HCT116 (cell line): ENCODE measurements around the gene GOLIM4. TPM values are rescaled to one million over a fixed set of nuclear protein-coding genes. Genes with fewer than 3 reads are reported as not detected.

Experiments
- ATAC-seq: fragments of 200-7000 bp; cut with Tn5 transposase; 2 replicates; pipeline ENCODE4 v1.9.1; 2020; ENCODE audit warnings: mild to moderate bottlenecking, moderate library complexity
- BruUV-seq: library from RNA; stranded (reverse); fragments of 400-500 nt; replicated peaks from 2 replicates; lab custom pipeline; 2021; lab: Mats Ljungman, UMichigan
- CTCF ChIA-PET: fragments of 300-600 bp; sonication (Branson Sonifier 250); formaldehyde crosslinking; loops from one replicate; lab custom pipeline; 2021; ENCODE audit warnings: antibody characterized with exemption; lab: Charles Lee
- POLR2A ChIA-PET: fragments of 300-600, 350-600 bp; sonication (Branson Sonifier 250); formaldehyde crosslinking; loops from one replicate; lab custom pipeline; 2021; ENCODE audit warnings: antibody characterized with exemption; lab: Charles Lee
- RAD21 ChIA-PET, 2 experiments: fragments of 300-600 bp; sonication (Branson Sonifier 250); formaldehyde crosslinking; loops; one replicate each; lab custom pipeline; 2023; ENCODE audit warnings: low total read pairs in 2 of 2; ENCODE audit not compliant: uncharacterized antibody in 2 of 2, unreplicated experiment in 2 of 2, low non-redundant PET in 1 of 2; lab: Charles Lee
- DNase-seq: peaks from one replicate; pipeline ENCODE4 v3.0.0-alpha.2; 2010; ENCODE audit warnings: low read depth, low spot score
- H2AFZ ChIP-seq: fragments of 200-600 bp; shearing (Covaris generic), sonication (generic); 2 replicates; pipeline ENCODE4 v1.6.1; 2017; ENCODE audit warnings: low read depth, mixed run types, mixed read lengths, antibody characterized with exemption, low read length; ENCODE audit not compliant: poor library complexity, severe bottlenecking
- H3K27ac ChIP-seq: 2 replicates; pipeline ENCODE4 v1.5.1; 2012; ENCODE audit warnings: low read depth, low read length
- H3K27me3 ChIP-seq: fragments of 200-600 bp; sonication (generic); 2 replicates; pipeline ENCODE4 v1.6.1; 2016; ENCODE audit warnings: mixed run types, low read length, mixed read lengths; ENCODE audit not compliant: insufficient read depth
- H3K36me3 ChIP-seq, 2 experiments: fragments of 200-500 bp in 1 of 2; fragments of 200-600 bp in 1 of 2; sonication (Bioruptor generic) in 1 of 2; sonication (generic) in 1 of 2; 2 replicates each; pipeline versions ENCODE4 v1.5.1 to v1.6.1; 2014 to 2016; ENCODE audit warnings: low read length in 2 of 2, inconsistent platforms in 1 of 2, mixed read lengths in 1 of 2, mixed run types in 1 of 2; ENCODE audit not compliant: insufficient read depth in 2 of 2, control insufficient read depth in 1 of 2
- H3K4me1 ChIP-seq, 2 experiments: fragments of 200-600 bp in 1 of 2; sonication (generic) in 1 of 2; 2 replicates each; pipeline versions ENCODE4 v1.5.1 to v1.6.1; 2012 to 2017; ENCODE audit warnings: low read length in 2 of 2, inconsistent platforms in 1 of 2, mild to moderate bottlenecking in 1 of 2, mixed read lengths in 1 of 2, mixed run types in 1 of 2, moderate library complexity in 1 of 2; ENCODE audit not compliant: insufficient read depth in 2 of 2, control insufficient read depth in 1 of 2
- H3K4me2 ChIP-seq: fragments of 200-600 bp; sonication (generic); 2 replicates; pipeline ENCODE4 v1.6.1; 2017; ENCODE audit warnings: mixed run types, low read length, mixed read lengths
- H3K4me3 ChIP-seq, 2 experiments: fragments of 200-600 bp in 1 of 2; sonication (generic) in 1 of 2; replicated peaks in 1 of 2; 2 replicates each; pipeline ENCODE4 v1.5.1; 2011 to 2016; ENCODE audit warnings: low read length in 2 of 2, control low read depth in 1 of 2, low read depth in 1 of 2, mild to moderate bottlenecking in 1 of 2, mixed read lengths in 1 of 2, mixed run types in 1 of 2
- H3K79me2 ChIP-seq: fragments of 200-600 bp; sonication (generic); 2 replicates; pipeline ENCODE4 v1.6.1; 2017; ENCODE audit warnings: mild to moderate bottlenecking, mixed run types, low read length, moderate library complexity, mixed read lengths; ENCODE audit not compliant: insufficient read depth
- H3K9ac ChIP-seq: fragments of 200-600 bp; sonication (generic); 2 replicates; pipeline ENCODE4 v1.6.1; 2016; ENCODE audit warnings: low read length, mixed read lengths
- H3K9me2 ChIP-seq: fragments of 200-600 bp; sonication (generic), shearing (Covaris generic); 2 replicates; pipeline ENCODE4 v1.6.1; 2017; ENCODE audit warnings: mixed run types, mild to moderate bottlenecking, moderate library complexity; ENCODE audit not compliant: insufficient read depth
- H3K9me3 ChIP-seq, 2 experiments: fragments of 200-500 bp in 1 of 2; fragments of 200-600 bp in 1 of 2; sonication (Bioruptor generic) in 1 of 2; sonication (generic) in 1 of 2; 2 replicates each; pipeline ENCODE4 v1.6.1; 2014 to 2017; ENCODE audit warnings: low read length in 2 of 2, mixed read lengths in 2 of 2, inconsistent platforms in 1 of 2, low read depth in 1 of 2, mild to moderate bottlenecking in 1 of 2, mixed run types in 1 of 2, moderate library complexity in 1 of 2; ENCODE audit not compliant: control insufficient read depth in 1 of 2, insufficient read depth in 1 of 2
- H4K20me1 ChIP-seq: fragments of 200-600 bp; sonication (generic), shearing (Covaris generic); 2 replicates; pipeline ENCODE4 v1.6.1; 2017; ENCODE audit warnings: mixed run types, mild to moderate bottlenecking, moderate library complexity; ENCODE audit not compliant: insufficient read depth
- CEBPB ChIP-seq: IDR thresholded peaks from 2 replicates; pipeline ENCODE4 v1.6.1; 2012; ENCODE audit warnings: low read depth
- EGR1 ChIP-seq: IDR thresholded peaks from 2 replicates; pipeline ENCODE4 v1.6.1; 2012; ENCODE audit warnings: low read depth
- ELF1 ChIP-seq: IDR thresholded peaks from 2 replicates; pipeline ENCODE4 v1.6.1; 2012; ENCODE audit warnings: low read depth, borderline replicate concordance
- EZH2 ChIP-seq: fragments of 200-600 bp; sonication (generic); IDR thresholded peaks from 2 replicates; pipeline ENCODE4 v1.6.1; 2017; ENCODE audit warnings: antibody characterized with exemption, mixed run types
- EZH2phosphoT487 ChIP-seq: fragments of 200-600 bp; IDR thresholded peaks from 2 replicates; pipeline ENCODE4 v1.6.1; 2018; ENCODE audit warnings: antibody characterized with exemption, borderline replicate concordance
- FOSL1 ChIP-seq: IDR thresholded peaks from 2 replicates; pipeline ENCODE4 v1.6.1; 2012; ENCODE audit warnings: low read depth
- JUND ChIP-seq: IDR thresholded peaks from 2 replicates; pipeline ENCODE4 v1.6.1; 2012
- POLR2A ChIP-seq: IDR thresholded peaks from 2 replicates; pipeline ENCODE4 v1.7.0; 2011; ENCODE audit warnings: borderline replicate concordance; ENCODE audit not compliant: insufficient read depth, insufficient read length; ENCODE audit errors: extremely low read depth
- POLR2AphosphoS5 ChIP-seq: IDR thresholded peaks from 2 replicates; pipeline ENCODE4 v1.6.1; 2011; ENCODE audit warnings: mild to moderate bottlenecking, low read depth, low read length, moderate library complexity
- RAD21 ChIP-seq: IDR thresholded peaks from 2 replicates; pipeline ENCODE4 v1.6.1; 2012; ENCODE audit warnings: low read depth, mild to moderate bottlenecking
- SP1 ChIP-seq: IDR thresholded peaks from 2 replicates; pipeline ENCODE4 v1.6.1; 2012; ENCODE audit warnings: low read depth
- SRF ChIP-seq: IDR thresholded peaks from 2 replicates; pipeline ENCODE4 v1.6.1; 2012; ENCODE audit warnings: low read depth
- TCF7L2 ChIP-seq: IDR thresholded peaks from 2 replicates; pipeline ENCODE4 v1.7.0; 2011; ENCODE audit warnings: borderline replicate concordance, inconsistent platforms; ENCODE audit not compliant: insufficient read depth, insufficient read length; ENCODE audit errors: extremely low read depth
- YY1 ChIP-seq: IDR thresholded peaks from 2 replicates; pipeline ENCODE4 v1.6.1; 2011; ENCODE audit warnings: low read length, low read depth, moderate library complexity, mild to moderate bottlenecking; ENCODE audit not compliant: insufficient replicate concordance; ENCODE audit errors: extremely low read depth
- ZBTB33 ChIP-seq: IDR thresholded peaks from 2 replicates; pipeline ENCODE4 v1.6.1; 2011; ENCODE audit warnings: mild to moderate bottlenecking, low read length, moderate library complexity; ENCODE audit not compliant: insufficient replicate concordance; ENCODE audit errors: extremely low read depth
- ZFX ChIP-seq: fragments of 450-650 bp; IDR thresholded peaks from 2 replicates; pipeline ENCODE4 v1.6.1; 2017
- ZNF274 ChIP-seq: fragments of 200-500 bp; sonication (Bioruptor generic); IDR thresholded peaks from 2 replicates; pipeline ENCODE4 v1.6.1; 2014; ENCODE audit warnings: mild to moderate bottlenecking, low read depth, low read length, inconsistent platforms
- intact Hi-C: fragments of 100-400 bp; cut with micrococcal nuclease; formaldehyde crosslinking; loops from 2 replicates; pipeline ENCODE4 v1.10.0; 2022
- total RNA-seq: library from RNA; stranded (reverse); gene quantifications from one replicate; pipeline ENCODE4 v1.2.1, GENCODE V29; 2021; ENCODE audit not compliant: unreplicated experiment
- TF ChIP-seq, protein P1 (sequence below), 3 experiments: fragments of 200-600 bp in 1 of 3; sonication (generic) in 1 of 3; IDR thresholded peaks in 2 of 3; conservative IDR thresholded peaks in 1 of 3; 2 replicates each; pipeline ENCODE4 v1.5.1; 2012 to 2017; ENCODE audit warnings: low read depth in 2 of 3, low read length in 2 of 3, antibody characterized with exemption in 1 of 3, borderline replicate concordance in 1 of 3, control low read depth in 1 of 3, mild to moderate bottlenecking in 1 of 3, mixed read lengths in 1 of 3, mixed run types in 1 of 3, moderate library complexity in 1 of 3; ENCODE audit not compliant: insufficient read depth in 1 of 3

Gene GOLIM4
- total RNA-seq, 1 experiment from 2014 or later, result 10.6 TPM

DNA sequence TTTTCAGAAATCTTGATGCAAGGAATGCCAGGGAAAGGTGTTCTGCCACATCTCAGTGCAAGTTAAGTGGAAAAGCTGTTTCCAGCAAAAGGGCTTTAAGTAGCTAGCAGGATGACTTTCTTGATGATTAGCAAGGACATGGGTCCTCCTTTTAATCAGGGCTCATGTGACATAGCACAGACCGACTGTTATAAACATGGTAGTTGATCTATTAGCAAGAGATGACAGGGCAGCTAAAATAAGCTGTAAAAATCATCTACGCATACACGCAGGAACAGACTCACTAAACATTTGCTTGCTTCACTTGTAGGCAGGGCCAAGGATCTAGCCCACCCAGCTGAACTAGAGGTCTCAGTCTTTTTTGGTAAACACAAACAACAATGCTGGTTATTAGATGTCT lies 69.0 kb downstream of the GOLIM4 start:
- Histone ChIP-seq H3K36me3 (no peaks in the 10 kb centered on the region; a peak in 1 of 4 replicates), H3K79me2 (no peaks in the 10 kb centered on the region), H3K4me1 (peaks cover 15 to 22% of the 10 kb centered on the region in 2 experiments), H2AFZ (no peak overlapping the region), H3K9me2 (no peaks in the 10 kb centered on the region), H3K4me2 (no peak overlapping the region), H3K9me3 (no peaks in the 10 kb centered on the region), H3K27me3 (no peaks in the 10 kb centered on the region), H4K20me1 (no peaks in the 10 kb centered on the region), H3K27ac (no peak overlapping the region), H3K4me3 (no peak overlapping the region), H3K9ac (no peak overlapping the region)
- CTCF ChIA-PET, result interaction anchor here (1.4 kb wide), 1 partner anchor 14 kb away, joined by 3 read pairs; no protein-coding TSS in a partner anchor
- no peak for ATAC-seq
- intact Hi-C loops, result no loop called here
- no peak for DNase-seq
- POLR2A ChIA-PET, result no interaction called here
- BruUV-seq, result no TSS peak
- TF ChIP-seq ZNF274 (no peak), CEBPB (no peak), JUND (no peak), EZH2phosphoT487 (no peak), ZFX (no peak), POLR2A (no peak), TCF7L2 (no peak), RAD21 (no peak), ELF1 (no peak), FOSL1 (no peak), YY1 (no peak), EGR1 (no peak), ZBTB33 (no peak), SRF (no peak), EZH2 (no peak), POLR2AphosphoS5 (no peak), SP1 (no peak)
- TF ChIP-seq, protein P1, sequence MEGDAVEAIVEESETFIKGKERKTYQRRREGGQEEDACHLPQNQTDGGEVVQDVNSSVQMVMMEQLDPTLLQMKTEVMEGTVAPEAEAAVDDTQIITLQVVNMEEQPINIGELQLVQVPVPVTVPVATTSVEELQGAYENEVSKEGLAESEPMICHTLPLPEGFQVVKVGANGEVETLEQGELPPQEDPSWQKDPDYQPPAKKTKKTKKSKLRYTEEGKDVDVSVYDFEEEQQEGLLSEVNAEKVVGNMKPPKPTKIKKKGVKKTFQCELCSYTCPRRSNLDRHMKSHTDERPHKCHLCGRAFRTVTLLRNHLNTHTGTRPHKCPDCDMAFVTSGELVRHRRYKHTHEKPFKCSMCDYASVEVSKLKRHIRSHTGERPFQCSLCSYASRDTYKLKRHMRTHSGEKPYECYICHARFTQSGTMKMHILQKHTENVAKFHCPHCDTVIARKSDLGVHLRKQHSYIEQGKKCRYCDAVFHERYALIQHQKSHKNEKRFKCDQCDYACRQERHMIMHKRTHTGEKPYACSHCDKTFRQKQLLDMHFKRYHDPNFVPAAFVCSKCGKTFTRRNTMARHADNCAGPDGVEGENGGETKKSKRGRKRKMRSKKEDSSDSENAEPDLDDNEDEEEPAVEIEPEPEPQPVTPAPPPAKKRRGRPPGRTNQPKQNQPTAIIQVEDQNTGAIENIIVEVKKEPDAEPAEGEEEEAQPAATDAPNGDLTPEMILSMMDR (IDR thresholded peaks at IDR 0.05 in 2 of 3, conservative IDR thresholded peaks at IDR 0.05 in 1 of 3; ENCODE audit: borderline replicate concordance in 1 of 3, insufficient read depth in 1 of 3, low read depth in 2 of 3, low read length in 2 of 3), result no peak
- RAD21 ChIA-PET, result no interaction called here
